Measurements from ENCODE around the gene SLC26A9.
A peak's percentile ranks its signal among the peaks of the same experiment; 100 is the strongest.

Gene SLC26A9

GRCh38 chr1:205963352-205964155 is 20.3 kb upstream of the SLC26A9 start:
- H2BK5ac ChIP-seq (ENCODE audit: low read depth, low read length, poor library complexity, severe bottlenecking), result no peak overlapping the region
- H3K23ac ChIP-seq (ENCODE audit: low read length in 2 of 2), result no peak overlapping the region
- H2BK15ac ChIP-seq (ENCODE audit: low read depth, poor library complexity, severe bottlenecking), result no peak overlapping the region
- no peak overlapping the region for H2BK120ac ChIP-seq (ENCODE audit: low read depth, low read length)
- no peak overlapping the region for H3K18ac ChIP-seq (ENCODE audit: low read depth in 1 of 2, low read length in 2 of 2)
- H4K8ac ChIP-seq (ENCODE audit: low read length), result no peak overlapping the region
- no peak overlapping the region for H3K27ac ChIP-seq (ENCODE audit: low read length, poor library complexity, severe bottlenecking)
- 88% methylated on average over 15 of the region's 16 CpGs for WGBS
- peaks cover 5 to 57% of the 10 kb centered on the region in 2 experiments for H3K27me3 ChIP-seq (ENCODE audit: control insufficient read depth in 1 of 2, insufficient read depth in 1 of 2, low read length in 2 of 2)
- H3K9ac ChIP-seq (ENCODE audit: low read length), result no peak overlapping the region
- H2AFZ ChIP-seq (ENCODE audit: low read depth, low read length), result no peak overlapping the region
- no peak overlapping the region for H3K4me3 ChIP-seq (ENCODE audit: insufficient read depth in 1 of 2, low read depth in 1 of 2, low read length in 2 of 2)
- H3K14ac ChIP-seq (ENCODE audit: low read length in 2 of 2), result no peak overlapping the region
- H3K9me3 ChIP-seq (ENCODE audit: control insufficient read depth, low read length), result no peaks in the 10 kb centered on the region
- H3K4me2 ChIP-seq (ENCODE audit: low read length, poor library complexity, severe bottlenecking), result no peak overlapping the region
- no peak overlapping the region for H2AK5ac ChIP-seq (ENCODE audit: low read length, severe bottlenecking)
- H2BK12ac ChIP-seq (ENCODE audit: low read length in 2 of 2), result no peak overlapping the region
- no peaks in the 10 kb centered on the region for H3K79me1 ChIP-seq (replicated peaks; ENCODE audit: low read length, poor library complexity, severe bottlenecking)
- DNase-seq, result peak; percentile 4
- H4K91ac ChIP-seq (ENCODE audit: low read length), result no peak overlapping the region
- H3K4ac ChIP-seq (ENCODE audit: low read depth in 1 of 2, low read length in 2 of 2), result no peak overlapping the region
- no peaks in the 10 kb centered on the region for H3K4me1 ChIP-seq (ENCODE audit: control insufficient read depth, insufficient read depth, low read depth, low read length)
- H3K36me3 ChIP-seq (ENCODE audit: control insufficient read depth in 1 of 2, insufficient read depth in 2 of 2, low read depth in 1 of 2, low read length in 2 of 2), result no peaks in the 10 kb centered on the region

DNA sequence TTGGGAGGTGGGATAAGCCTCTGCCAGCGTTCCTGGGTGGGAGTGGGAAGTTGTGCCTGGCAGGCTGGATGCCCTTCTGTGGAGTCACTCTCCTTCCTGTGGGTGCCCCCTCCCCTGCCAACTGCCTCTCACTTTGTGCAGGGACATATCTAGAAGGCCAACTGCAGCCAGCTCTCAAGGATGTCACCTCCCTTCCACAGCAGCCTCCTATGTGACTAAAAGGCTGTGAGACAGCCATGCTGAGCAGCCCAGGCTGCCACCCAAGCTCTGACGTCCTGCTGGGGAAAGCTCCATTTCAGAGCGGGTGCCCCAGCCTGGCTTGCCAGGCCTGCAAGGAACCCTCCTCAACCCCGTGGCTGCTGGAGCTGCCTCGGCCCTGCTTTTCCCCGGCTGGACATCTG is 19.6 kb upstream of the SLC26A9 start:
- no peaks in the 10 kb centered on the region for H3K4me1 ChIP-seq (ENCODE audit: control insufficient read depth, insufficient read depth, low read depth, low read length)
- WGBS, result 80% methylated on average over 6 of the region's 6 CpGs
- no peaks in the 10 kb centered on the region for H3K79me1 ChIP-seq (replicated peaks; ENCODE audit: low read length, poor library complexity, severe bottlenecking)

DNA sequence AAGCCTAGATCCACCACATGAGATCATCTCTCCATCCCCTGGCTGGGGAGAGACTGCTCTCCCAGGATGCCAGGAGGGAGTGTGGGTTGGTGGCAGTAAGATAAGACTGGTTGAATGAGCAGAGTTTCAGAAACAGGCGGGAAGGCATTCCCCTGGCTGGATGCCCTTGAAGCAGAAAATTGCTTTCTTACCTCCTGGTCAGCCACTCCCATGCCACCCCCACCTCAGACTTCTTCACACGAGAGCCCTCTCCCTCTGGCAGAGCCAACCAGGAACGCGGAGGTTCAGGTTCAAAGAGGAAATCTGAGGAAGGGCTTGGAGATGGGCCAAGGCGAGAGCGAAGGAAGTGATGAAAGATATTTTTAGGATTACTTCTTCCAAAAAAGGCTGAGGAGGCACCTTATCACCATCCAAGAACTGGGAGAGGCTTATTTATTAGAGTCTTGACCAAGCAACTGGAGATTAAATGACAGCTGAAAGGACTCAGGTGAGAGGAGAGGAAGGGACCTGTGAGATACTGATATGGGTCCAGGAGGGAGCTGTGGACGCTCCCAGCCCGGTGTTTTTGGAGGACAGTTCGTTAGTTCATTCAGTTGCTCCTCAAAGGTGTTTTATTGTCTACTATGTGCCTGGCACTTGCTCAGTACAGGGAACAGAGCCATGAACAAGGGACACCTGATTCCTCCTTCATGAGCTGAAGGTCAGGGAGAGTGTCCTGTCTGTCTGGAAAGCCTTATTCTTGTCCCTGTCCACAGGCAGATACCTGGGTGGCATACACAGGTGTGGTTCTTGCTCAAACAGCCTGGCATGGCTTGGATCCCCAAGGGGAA is 18.9 kb upstream of the SLC26A9 start:
- H2AFZ ChIP-seq (ENCODE audit: low read depth, low read length), result no peak overlapping the region
- no peak overlapping the region for H3K14ac ChIP-seq (ENCODE audit: low read length in 2 of 2)
- H3K9ac ChIP-seq (ENCODE audit: low read length), result no peak overlapping the region
- no peak overlapping the region for H2BK12ac ChIP-seq (ENCODE audit: low read length in 2 of 2)
- H2BK120ac ChIP-seq (ENCODE audit: low read depth, low read length), result no peak overlapping the region
- H3K36me3 ChIP-seq (ENCODE audit: control insufficient read depth in 1 of 2, insufficient read depth in 2 of 2, low read depth in 1 of 2, low read length in 2 of 2), result no peaks in the 10 kb centered on the region
- no peaks in the 10 kb centered on the region for H3K79me1 ChIP-seq (replicated peaks; ENCODE audit: low read length, poor library complexity, severe bottlenecking)
- WGBS, result 92% methylated on average over 7 of the region's 9 CpGs
- H3K9me3 ChIP-seq (ENCODE audit: control insufficient read depth, low read length), result no peaks in the 10 kb centered on the region
- no peak overlapping the region for H2AK5ac ChIP-seq (ENCODE audit: low read length, severe bottlenecking)
- no peak overlapping the region for H2BK15ac ChIP-seq (ENCODE audit: low read depth, poor library complexity, severe bottlenecking)
- H3K4ac ChIP-seq (ENCODE audit: low read depth in 1 of 2, low read length in 2 of 2), result no peak overlapping the region
- no peak overlapping the region for H3K27ac ChIP-seq (ENCODE audit: low read length, poor library complexity, severe bottlenecking)
- DNase-seq, result no peak
- peaks cover 5 to 62% of the 10 kb centered on the region in 2 experiments for H3K27me3 ChIP-seq (ENCODE audit: control insufficient read depth in 1 of 2, insufficient read depth in 1 of 2, low read length in 2 of 2)
- no peak overlapping the region for H4K91ac ChIP-seq (ENCODE audit: low read length)
- H4K8ac ChIP-seq (ENCODE audit: low read length), result no peak overlapping the region
- no peaks in the 10 kb centered on the region for H3K4me1 ChIP-seq (ENCODE audit: control insufficient read depth, insufficient read depth, low read depth, low read length)
- no peak overlapping the region for H2BK5ac ChIP-seq (ENCODE audit: low read depth, low read length, poor library complexity, severe bottlenecking)
- H3K4me2 ChIP-seq (ENCODE audit: low read length, poor library complexity, severe bottlenecking), result no peak overlapping the region
- H3K4me3 ChIP-seq (ENCODE audit: insufficient read depth in 1 of 2, low read depth in 1 of 2, low read length in 2 of 2), result no peak overlapping the region
- H3K18ac ChIP-seq (ENCODE audit: low read depth in 1 of 2, low read length in 2 of 2), result no peak overlapping the region
- H3K23ac ChIP-seq (ENCODE audit: low read length in 2 of 2), result no peak overlapping the region

More for the DNA sequence above, 19.6 kb upstream of the SLC26A9 start:
- no peak overlapping the region for H3K27ac ChIP-seq (ENCODE audit: low read length, poor library complexity, severe bottlenecking)
- H3K9ac ChIP-seq (ENCODE audit: low read length), result no peak overlapping the region
- no peak overlapping the region for H3K4me2 ChIP-seq (ENCODE audit: low read length, poor library complexity, severe bottlenecking)
- H2BK12ac ChIP-seq (ENCODE audit: low read length in 2 of 2), result no peak overlapping the region
- DNase-seq, result no peak
- H4K8ac ChIP-seq (ENCODE audit: low read length), result no peak overlapping the region
- no peak overlapping the region for H2BK120ac ChIP-seq (ENCODE audit: low read depth, low read length)
- H3K9me3 ChIP-seq (ENCODE audit: control insufficient read depth, low read length), result no peaks in the 10 kb centered on the region
- H3K4ac ChIP-seq (ENCODE audit: low read depth in 1 of 2, low read length in 2 of 2), result no peak overlapping the region
- H3K23ac ChIP-seq (ENCODE audit: low read length in 2 of 2), result no peak overlapping the region
- peaks cover 5 to 60% of the 10 kb centered on the region in 2 experiments for H3K27me3 ChIP-seq (ENCODE audit: control insufficient read depth in 1 of 2, insufficient read depth in 1 of 2, low read length in 2 of 2)
- no peak overlapping the region for H2AK5ac ChIP-seq (ENCODE audit: low read length, severe bottlenecking)
- no peak overlapping the region for H4K91ac ChIP-seq (ENCODE audit: low read length)
- no peak overlapping the region for H3K4me3 ChIP-seq (ENCODE audit: insufficient read depth in 1 of 2, low read depth in 1 of 2, low read length in 2 of 2)
- H3K18ac ChIP-seq (ENCODE audit: low read depth in 1 of 2, low read length in 2 of 2), result no peak overlapping the region
- no peak overlapping the region for H2AFZ ChIP-seq (ENCODE audit: low read depth, low read length)
- H2BK5ac ChIP-seq (ENCODE audit: low read depth, low read length, poor library complexity, severe bottlenecking), result no peak overlapping the region
- H3K14ac ChIP-seq (ENCODE audit: low read length in 2 of 2), result no peak overlapping the region
- no peaks in the 10 kb centered on the region for H3K36me3 ChIP-seq (ENCODE audit: control insufficient read depth in 1 of 2, insufficient read depth in 2 of 2, low read depth in 1 of 2, low read length in 2 of 2)
- H2BK15ac ChIP-seq (ENCODE audit: low read depth, poor library complexity, severe bottlenecking), result no peak overlapping the region

DNA sequence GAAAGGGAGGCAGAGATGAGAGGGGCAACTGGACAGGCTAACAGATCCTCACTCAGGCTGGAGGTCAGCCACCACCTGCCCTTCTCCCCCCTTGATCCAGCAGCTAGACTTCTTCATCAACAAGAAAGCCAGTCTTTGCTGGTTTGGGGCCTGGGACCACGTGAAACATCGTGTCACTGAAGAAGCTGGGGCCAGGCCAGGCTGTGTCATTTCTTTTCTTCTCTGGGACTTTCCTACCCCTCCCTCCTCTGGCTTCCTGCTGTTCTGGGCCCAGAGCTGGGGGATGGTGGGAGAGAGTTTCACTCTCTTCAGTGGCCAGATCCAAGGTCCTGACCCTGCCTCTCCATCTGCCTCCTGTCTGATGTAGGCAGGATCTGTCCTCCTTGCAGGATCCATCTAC is 18.1 kb upstream of the SLC26A9 start:
- Histone ChIP-seq H3K23ac (ENCODE audit: low read length in 2 of 2) (no peak overlapping the region), H2AK5ac (ENCODE audit: low read length, severe bottlenecking) (no peak overlapping the region), H4K91ac (ENCODE audit: low read length) (no peak overlapping the region), H3K79me1 (replicated peaks; ENCODE audit: low read length, poor library complexity, severe bottlenecking) (no peaks in the 10 kb centered on the region), H2BK15ac (ENCODE audit: low read depth, poor library complexity, severe bottlenecking) (no peak overlapping the region), H3K4me1 (ENCODE audit: control insufficient read depth, insufficient read depth, low read depth, low read length) (no peaks in the 10 kb centered on the region), H3K36me3 (ENCODE audit: control insufficient read depth in 1 of 2, insufficient read depth in 2 of 2, low read depth in 1 of 2, low read length in 2 of 2) (no peaks in the 10 kb centered on the region), H3K4ac (ENCODE audit: low read depth in 1 of 2, low read length in 2 of 2) (no peak overlapping the region), H3K9me3 (ENCODE audit: control insufficient read depth, low read length) (no peaks in the 10 kb centered on the region), H3K27ac (ENCODE audit: low read length, poor library complexity, severe bottlenecking) (no peak overlapping the region), H4K8ac (ENCODE audit: low read length) (no peak overlapping the region), H3K14ac (ENCODE audit: low read length in 2 of 2) (no peak overlapping the region), H3K18ac (ENCODE audit: low read depth in 1 of 2, low read length in 2 of 2) (no peak overlapping the region), H3K4me2 (ENCODE audit: low read length, poor library complexity, severe bottlenecking) (no peak overlapping the region), H2BK12ac (ENCODE audit: low read length in 2 of 2) (no peak overlapping the region), H3K4me3 (ENCODE audit: insufficient read depth in 1 of 2, low read depth in 1 of 2, low read length in 2 of 2) (no peak overlapping the region), H3K27me3 (ENCODE audit: control insufficient read depth in 1 of 2, insufficient read depth in 1 of 2, low read length in 2 of 2) (peaks cover 5 to 68% of the 10 kb centered on the region in 2 experiments), H2AFZ (ENCODE audit: low read depth, low read length) (no peak overlapping the region), H2BK5ac (ENCODE audit: low read depth, low read length, poor library complexity, severe bottlenecking) (no peak overlapping the region), H3K9ac (ENCODE audit: low read length) (no peak overlapping the region), H2BK120ac (ENCODE audit: low read depth, low read length) (no peak overlapping the region)
- DNase-seq, result peak; percentile 14
- WGBS, result 33% methylated on average over 2 of the region's 2 CpGs
